Fibroblast of lung (primary cell): ENCODE results near the gene LRP1.

Experiments
- EZH2 ChIP-seq: IDR thresholded peaks from 2 replicates; pipeline ENCODE4 v1.5.1; 2012; ENCODE audit warnings: low read length, control low read depth, mild to moderate bottlenecking; ENCODE audit errors: missing control alignments
- TF ChIP-seq, protein P1 (sequence below), 2 donors: IDR thresholded peaks in 1 of 2; conservative IDR thresholded peaks in 1 of 2; 1 replicate in 1 of 2; 2 replicates in 1 of 2; pipeline ENCODE4 v1.5.1; 2011 to 2012; ENCODE audit warnings: low read length in 2 of 2, control low read depth in 1 of 2, inconsistent platforms in 1 of 2, low read depth in 1 of 2, mild to moderate bottlenecking in 1 of 2

DNA sequence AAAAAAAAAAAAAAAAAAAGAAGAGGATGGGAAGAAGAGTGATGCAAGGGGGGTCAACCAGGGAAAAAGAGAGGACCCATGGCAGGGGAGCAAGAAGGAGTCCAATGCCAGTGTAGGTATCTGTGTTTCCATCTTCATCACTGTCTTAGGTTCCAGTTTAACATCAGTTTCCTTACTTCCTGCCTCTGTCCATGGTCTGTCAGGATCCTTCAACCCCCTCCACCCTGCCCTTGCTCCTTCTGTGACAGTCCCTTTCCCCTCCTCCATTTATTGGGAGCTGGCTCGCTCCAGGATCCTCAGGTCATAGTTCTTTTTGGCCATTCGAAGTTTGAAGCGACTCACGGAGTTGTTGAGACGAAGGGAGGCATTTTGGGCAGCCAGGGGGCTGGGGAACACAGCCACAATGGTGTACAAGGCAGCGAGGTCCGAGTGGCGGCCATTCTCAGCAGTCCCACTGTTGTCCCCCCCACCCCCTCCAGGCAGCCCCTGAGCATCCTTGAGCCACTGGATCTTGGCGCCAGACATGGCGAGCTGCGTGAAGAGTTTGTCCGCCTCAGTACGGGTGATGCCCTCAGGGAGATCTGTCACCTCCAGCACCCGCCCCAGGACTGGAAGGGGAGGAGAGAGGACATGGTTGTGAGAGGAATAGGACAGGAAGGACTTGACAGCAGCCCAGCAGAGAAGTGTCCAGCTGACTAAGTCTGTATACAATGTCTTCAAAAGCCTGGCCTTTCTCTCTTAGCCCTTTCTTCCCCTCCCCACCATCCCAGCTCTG is 126.4 kb downstream of the LRP1 start:
- TF ChIP-seq, protein P1, sequence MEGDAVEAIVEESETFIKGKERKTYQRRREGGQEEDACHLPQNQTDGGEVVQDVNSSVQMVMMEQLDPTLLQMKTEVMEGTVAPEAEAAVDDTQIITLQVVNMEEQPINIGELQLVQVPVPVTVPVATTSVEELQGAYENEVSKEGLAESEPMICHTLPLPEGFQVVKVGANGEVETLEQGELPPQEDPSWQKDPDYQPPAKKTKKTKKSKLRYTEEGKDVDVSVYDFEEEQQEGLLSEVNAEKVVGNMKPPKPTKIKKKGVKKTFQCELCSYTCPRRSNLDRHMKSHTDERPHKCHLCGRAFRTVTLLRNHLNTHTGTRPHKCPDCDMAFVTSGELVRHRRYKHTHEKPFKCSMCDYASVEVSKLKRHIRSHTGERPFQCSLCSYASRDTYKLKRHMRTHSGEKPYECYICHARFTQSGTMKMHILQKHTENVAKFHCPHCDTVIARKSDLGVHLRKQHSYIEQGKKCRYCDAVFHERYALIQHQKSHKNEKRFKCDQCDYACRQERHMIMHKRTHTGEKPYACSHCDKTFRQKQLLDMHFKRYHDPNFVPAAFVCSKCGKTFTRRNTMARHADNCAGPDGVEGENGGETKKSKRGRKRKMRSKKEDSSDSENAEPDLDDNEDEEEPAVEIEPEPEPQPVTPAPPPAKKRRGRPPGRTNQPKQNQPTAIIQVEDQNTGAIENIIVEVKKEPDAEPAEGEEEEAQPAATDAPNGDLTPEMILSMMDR (conservative IDR thresholded peaks at IDR 0.05 in 1 of 2, IDR thresholded peaks at IDR 0.05 in 1 of 2; ENCODE audit: low read depth in 1 of 2, low read length in 2 of 2): no peak
- no peak for TF ChIP-seq EZH2
